Stimulated activated CD8-positive, alpha-beta memory T cell treated with anti-CD3 and anti-CD28 coated beads, Interleukin-15, amount 100 ng/mL, for 1 hour (primary cell): ENCODE data around the gene MEN1.

Experiments
- DNase-seq: peaks from one replicate; pipeline ENCODE4 v3.0.0-alpha.2; 2020; ENCODE audit warnings: low read depth

Gene MEN1

DNA sequence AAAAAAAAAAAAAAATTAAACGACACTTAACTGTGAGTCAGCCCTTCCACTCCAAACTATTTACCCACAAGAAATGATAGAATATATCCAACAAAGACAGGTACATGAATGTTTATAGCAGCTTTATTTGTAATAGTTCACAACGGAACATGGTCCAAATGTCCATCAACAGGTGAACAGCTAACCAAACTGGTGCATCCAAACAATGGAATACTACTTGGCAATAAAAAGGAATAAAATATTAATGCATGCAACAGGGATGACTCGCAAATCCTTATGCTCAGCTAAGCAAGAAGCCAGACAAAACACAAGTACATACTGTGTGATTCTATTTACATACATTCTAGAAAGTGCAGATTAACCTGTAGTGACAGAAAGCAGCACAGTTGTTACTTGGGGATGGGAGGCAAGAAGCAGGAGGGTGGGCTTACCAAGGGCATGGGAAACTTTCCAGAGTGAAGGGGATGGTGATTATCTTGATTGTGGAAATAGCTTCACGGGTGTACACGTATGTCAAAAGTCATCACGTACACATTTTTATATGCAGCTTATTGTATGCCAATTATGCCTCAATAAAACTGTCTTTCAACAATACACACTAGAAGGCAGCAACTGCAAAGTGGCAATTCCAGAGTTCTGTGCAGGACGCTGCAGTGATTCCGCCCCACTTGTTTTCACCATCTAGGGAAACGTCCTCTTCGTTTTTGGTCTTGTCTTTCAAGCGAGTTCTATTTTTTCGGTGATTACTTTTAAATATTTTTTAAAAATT, 25.4 kb downstream of the MEN1 start:
- DNase-seq, result no peak

GRCh38 chr11:64778473-64779298, 31.7 kb downstream of the MEN1 start, which contains the start of gene SF1:
SF1 (minus strand) TSS chr11:64778542; CDS start chr11:64778392, 150 bp downstream.
- peak; percentile 98 for DNase-seq

GRCh38 chr11:64778223-64778472, 32.2 kb downstream of the MEN1 start:
- DNase-seq, result no peak

GRCh38 chr11:64777449-64778222, 32.7 kb downstream of the MEN1 start:
- peak; percentile 54 for DNase-seq

DNA sequence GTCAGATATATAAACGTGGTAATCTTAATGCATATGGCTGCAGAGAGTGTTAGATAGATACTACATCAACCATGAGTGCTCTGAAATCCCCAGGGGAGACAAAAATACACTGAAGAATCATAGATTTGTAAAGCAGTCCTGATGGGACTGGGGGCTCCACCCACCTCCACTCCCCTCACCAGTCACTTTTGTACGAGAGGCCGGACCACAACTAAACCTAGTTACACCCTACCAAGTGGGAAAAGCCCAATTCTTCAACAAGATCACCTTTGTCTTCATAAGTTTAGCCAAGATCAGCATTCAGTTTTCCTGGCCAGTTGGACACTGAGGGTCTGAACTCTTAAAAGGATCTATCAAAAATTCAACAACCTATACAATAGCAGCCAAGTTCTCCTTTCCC, 33.5 kb downstream of the MEN1 start:
- DNase-seq, result no peak

- no peak for DNase-seq
Measured at GRCh38 chr11:64776425-64776824, 33.9 kb downstream of the MEN1 start.

- no peak for DNase-seq
Measured at GRCh38 chr11:64774144-64774543, 36.2 kb downstream of the MEN1 start.

DNA sequence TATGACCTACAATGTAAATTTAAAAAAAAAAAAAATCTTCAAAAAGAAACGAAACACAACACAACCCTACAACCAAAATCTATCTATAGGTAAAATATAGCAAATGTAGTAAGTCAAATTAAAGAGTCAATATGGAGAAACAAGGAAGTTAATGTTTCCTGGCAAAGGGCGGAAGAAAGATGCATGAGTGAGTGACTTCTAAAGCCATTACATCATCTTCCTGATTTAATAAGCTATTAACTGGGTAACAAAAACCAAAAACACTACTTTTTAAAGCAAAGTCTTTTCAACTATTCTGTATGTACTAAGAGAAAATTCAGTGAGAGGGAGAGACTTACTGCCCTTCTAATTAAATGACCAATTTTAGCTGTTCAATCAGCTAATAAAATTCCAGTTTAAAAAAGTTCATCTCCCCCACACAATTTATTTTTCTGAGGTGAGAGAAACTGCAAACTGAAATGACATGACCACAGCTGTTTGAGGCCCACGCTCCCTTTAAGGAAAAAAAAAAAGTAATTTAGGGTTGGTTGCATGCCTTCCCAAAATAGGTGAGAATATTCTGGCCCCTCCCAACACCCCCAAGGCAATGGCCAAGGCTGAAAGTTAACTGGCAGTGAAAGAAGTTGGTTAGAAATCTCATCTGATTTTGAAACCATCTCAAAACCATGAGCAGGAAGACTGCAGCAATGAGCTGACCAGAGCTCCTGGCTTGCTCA, 37.9 kb downstream of the MEN1 start:
- no peak for DNase-seq

DNA sequence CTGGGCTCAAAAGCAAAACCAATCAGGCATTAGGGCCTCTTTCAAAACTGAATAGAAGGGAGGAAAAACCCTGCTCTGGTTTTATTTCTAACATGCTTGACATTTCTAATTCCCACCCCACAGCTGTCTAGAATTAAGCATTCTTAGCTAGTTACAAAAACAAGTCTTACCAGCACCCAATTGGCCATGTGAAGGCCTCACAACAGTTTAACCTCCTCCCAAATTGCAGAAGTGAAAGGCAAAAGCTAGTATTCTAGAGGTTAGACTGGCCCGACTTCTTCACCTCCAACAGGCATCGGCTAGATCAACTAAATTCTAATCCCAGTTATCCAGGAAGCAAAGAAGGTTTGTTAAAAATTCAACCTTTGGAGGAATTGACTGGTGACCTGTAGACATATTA, 38.5 kb downstream of the MEN1 start:
- DNase-seq, result no peak

DNA sequence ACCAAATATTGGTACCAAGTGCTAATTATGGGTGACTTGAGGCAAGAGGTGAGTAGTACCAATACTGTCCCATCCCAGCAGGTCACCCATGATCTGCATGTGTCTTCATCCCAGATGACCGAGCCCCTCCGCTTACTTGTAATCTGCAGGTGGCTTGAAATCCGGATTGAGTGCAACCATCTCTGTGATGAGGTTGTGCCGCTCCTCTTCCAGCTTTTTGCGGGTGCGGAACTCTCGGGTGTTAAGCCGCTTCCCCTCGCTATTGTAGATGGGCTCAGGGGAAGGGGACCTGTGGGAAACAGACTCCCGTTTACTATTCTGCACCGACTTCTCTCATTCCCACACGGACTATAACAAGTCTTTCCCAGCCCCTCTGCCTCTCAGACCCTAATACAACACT, 40.2 kb downstream of the MEN1 start:
- no peak for DNase-seq

DNA sequence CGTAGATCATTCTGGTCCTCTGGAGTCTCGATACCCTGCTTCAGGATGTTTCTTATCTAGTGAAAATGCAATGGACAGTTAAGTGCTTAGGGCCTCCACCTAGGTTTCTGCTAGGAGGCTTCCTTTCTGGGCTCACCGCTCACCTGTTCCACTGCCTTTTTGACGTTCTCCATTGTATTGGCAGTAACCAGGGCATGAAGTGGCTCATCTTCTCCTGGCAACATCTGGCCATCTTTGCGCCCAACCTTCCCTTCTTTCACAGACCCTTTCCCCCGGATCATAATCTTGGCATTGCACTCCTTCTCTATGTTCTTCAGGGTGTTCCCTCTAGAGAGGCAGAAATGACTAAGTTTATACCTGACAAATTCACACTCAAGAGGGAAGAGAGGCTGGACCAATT, 41.1 kb downstream of the MEN1 start:
- no peak for DNase-seq

GRCh38 chr11:64768300-64768694, 42.1 kb downstream of the MEN1 start:
- no peak for DNase-seq

GRCh38 chr11:64767344-64768299, 42.7 kb downstream of the MEN1 start:
- DNase-seq, result peak; percentile 74

GRCh38 chr11:64766881-64767280, 43.5 kb downstream of the MEN1 start:
- DNase-seq, result no peak

DNA sequence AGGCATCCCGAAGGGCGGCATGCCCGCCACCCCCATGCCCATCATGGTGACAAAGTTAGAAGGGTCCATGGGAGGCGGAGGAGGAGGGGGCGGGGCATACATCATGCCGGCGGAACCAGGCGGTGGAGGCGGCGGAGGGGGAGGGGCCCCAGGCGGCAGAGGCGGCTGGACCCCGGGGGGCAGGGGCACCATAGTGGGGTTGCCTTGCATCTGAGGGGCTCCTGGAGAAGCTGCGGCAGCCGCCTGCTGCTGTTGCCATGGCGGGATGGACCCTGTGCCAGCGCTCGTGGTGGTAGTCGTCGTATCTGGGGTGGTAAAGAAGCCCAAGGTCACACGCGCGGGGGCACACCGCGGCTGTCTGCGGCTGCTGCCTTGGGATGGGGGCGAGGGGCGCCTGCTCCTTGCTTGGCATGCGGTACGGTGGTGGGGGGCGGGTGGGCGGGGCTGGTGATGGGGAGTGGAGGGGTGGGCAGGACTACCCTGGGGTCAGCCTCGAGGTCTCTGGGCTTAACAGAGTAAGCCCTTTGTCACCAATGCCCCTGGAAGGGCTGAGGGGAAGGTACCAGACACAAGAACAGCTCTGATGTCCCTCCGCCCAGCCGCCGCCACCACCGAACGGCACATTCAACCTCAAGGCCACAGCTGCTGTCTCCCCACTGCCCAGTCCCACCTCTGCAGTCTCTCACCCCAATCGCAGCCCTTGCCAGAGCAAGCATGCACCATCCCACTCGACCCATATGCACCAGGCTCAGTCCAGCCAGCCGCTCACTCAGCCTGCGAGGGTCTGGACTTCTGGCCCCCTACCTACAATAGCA, 44.3 kb downstream of the MEN1 start:
- DNase-seq, result no peak

GRCh38 chr11:64765291-64765850, 45.0 kb downstream of the MEN1 start:
- DNase-seq, result no peak

DNA sequence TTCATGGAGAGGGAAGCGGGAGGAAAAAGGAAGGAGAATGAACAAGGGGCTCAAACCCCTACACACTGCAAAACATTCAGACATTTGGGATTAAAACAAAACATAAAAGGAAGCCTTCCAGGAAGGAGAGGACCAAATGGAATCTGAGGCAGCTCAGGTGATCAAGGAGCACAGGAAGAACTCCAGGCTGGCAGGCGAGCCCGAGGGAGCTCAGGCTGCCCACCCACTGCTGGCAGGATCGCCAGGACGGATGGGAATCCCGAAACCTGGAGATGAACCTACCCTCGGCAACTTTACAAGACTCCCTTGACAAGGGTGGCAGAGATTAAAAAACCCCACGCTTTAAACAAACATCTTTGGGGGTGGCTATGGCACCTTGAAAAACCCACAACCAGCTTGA, 45.6 kb downstream of the MEN1 start:
- no peak for DNase-seq

DNA sequence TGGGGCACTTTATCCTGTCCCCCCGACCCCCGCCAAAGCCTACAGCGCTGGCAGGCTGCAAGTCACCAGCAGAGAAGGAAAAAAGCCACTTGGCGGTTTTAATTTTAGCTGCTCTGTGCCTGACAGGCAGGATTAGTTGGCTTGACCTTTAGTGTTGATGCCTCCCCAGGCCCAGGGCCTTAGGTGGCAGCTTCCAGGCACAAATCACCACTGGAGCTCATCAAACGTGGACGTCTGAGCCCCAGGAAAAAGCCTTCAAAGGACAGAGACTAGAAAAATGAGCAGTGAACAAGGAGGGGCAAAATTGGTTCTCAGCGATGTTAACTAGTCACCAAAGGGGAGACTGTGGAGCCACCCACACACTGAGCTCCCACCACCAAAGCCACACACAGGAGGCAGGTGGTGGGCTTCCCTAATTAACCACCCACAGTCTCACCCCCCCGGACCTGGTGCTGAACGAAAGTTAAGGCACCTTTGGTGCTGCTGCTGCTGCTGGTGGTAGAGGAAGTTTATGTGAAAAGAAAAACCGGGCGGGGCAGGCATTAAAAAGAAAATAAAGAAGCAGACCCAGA, 46.2 kb downstream of the MEN1 start:
- no peak for DNase-seq

- DNase-seq, result no peak
Measured at GRCh38 chr11:64763526-64764039, 46.8 kb downstream of the MEN1 start.
